GM19467 (cell line): Measurements from ENCODE around the gene FBN1.

ENCODE experiments used
- ATAC-seq: cut with Tn5 transposase; IDR thresholded peaks from one replicate; pipeline ENCODE4 v1.9.1; 2021; ENCODE audit warnings: mild to moderate bottlenecking, moderate library complexity; ENCODE audit not compliant: unreplicated experiment

Gene FBN1

GRCh38 chr15:48645558-48646330 lies at the start of gene FBN1:
TSS of gene FBN1 (minus strand) at chr15:48645709. CDS start at chr15:48644769, 940 bp downstream.
- peak; percentile 59 for ATAC-seq

GRCh38 chr15:48693484-48693883 lies 48.0 kb upstream of the FBN1 start:
- no peak for ATAC-seq

GRCh38 chr15:48688493-48688892 lies 43.0 kb upstream of the FBN1 start:
- ATAC-seq, result no peak

- ATAC-seq, result no peak
These were observed 38.7 kb upstream of the FBN1 start for GRCh38 chr15:48683991-48684765.

GRCh38 chr15:48682942-48683651 lies 37.6 kb upstream of the FBN1 start:
- ATAC-seq, result no peak

- ATAC-seq, result no peak
These were observed 35.8 kb upstream of the FBN1 start for GRCh38 chr15:48681353-48681752.

- no peak for ATAC-seq
These were observed 35.3 kb upstream of the FBN1 start for GRCh38 chr15:48680841-48681240.

- no peak for ATAC-seq
These were observed 34.4 kb upstream of the FBN1 start for GRCh38 chr15:48679952-48680351.

GRCh38 chr15:48678851-48679250 lies 33.3 kb upstream of the FBN1 start:
- no peak for ATAC-seq

- no peak for ATAC-seq
These were observed 32.3 kb upstream of the FBN1 start for GRCh38 chr15:48677821-48678220.

- no peak for ATAC-seq
These were observed 29.9 kb upstream of the FBN1 start for GRCh38 chr15:48675436-48675835.

GRCh38 chr15:48674876-48675275 lies 29.4 kb upstream of the FBN1 start:
- no peak for ATAC-seq

- ATAC-seq, result no peak
These were observed 26.7 kb upstream of the FBN1 start for GRCh38 chr15:48672206-48672605.

GRCh38 chr15:48671103-48672022 lies 25.9 kb upstream of the FBN1 start:
- ATAC-seq, result no peak

- ATAC-seq, result no peak
These were observed 22.2 kb upstream of the FBN1 start for GRCh38 chr15:48667701-48668100.

GRCh38 chr15:48664436-48664835 lies 18.9 kb upstream of the FBN1 start:
- ATAC-seq, result no peak

GRCh38 chr15:48657950-48658591 lies 12.6 kb upstream of the FBN1 start:
- ATAC-seq, result no peak

GRCh38 chr15:48654801-48655200 lies 9.3 kb upstream of the FBN1 start:
- ATAC-seq, result no peak

GRCh38 chr15:48653913-48654670 lies 8.6 kb upstream of the FBN1 start:
- no peak for ATAC-seq
